ENCODE measurements around the gene CD79B. TPM values are rescaled to one million over a fixed set of nuclear protein-coding genes. Genes with fewer than 3 reads are reported as not detected.
A peak's percentile ranks its signal among the peaks of the same experiment; 100 is the strongest.
"Not testable (repeated sequence)": the region's sequence is repeated elsewhere in the genome, so short reads cannot be mapped to it uniquely, and the experiment has no call there.

CD79B gene
- total RNA-seq, 1 donor from 2014 or later, result 5.3 TPM

DNA sequence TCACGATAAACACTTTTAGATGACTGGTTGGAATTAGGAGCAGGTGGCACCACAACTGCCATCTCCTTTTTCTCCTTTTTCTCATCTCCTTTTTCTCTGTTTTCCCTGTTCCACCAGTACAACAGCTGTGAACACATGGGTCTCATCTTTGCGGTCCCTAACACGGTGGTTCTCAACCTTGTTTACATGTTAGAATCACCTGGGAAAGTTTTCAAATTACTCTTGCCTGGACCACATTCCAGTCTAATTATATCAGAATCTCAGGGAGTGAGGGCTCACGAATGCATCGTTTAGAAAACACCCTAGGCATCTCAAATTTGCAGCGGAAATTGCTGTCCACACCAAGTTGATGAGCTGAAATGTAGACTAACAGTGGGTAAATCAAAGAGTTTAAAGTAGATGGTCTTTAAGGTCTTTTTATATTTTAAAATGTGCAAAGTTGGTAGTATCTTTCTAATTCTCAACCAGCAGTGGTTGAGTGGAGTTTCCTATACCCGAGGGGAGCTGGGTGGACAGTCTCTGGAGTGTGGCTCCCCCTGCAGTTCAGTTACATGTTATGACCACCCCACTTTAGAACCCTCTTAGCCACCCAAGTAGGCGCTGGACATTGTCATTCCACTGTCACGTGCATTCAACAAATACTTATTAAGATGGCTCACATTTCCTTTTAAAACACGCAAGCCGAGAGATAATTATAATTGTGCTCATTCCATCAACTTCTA is 39.7 kb downstream of the CD79B start:
- intact Hi-C loops (cut with DNase I); DNase-seq (ENCODE audit: low spot score); ATAC-seq: not testable (repeated sequence)

DNA sequence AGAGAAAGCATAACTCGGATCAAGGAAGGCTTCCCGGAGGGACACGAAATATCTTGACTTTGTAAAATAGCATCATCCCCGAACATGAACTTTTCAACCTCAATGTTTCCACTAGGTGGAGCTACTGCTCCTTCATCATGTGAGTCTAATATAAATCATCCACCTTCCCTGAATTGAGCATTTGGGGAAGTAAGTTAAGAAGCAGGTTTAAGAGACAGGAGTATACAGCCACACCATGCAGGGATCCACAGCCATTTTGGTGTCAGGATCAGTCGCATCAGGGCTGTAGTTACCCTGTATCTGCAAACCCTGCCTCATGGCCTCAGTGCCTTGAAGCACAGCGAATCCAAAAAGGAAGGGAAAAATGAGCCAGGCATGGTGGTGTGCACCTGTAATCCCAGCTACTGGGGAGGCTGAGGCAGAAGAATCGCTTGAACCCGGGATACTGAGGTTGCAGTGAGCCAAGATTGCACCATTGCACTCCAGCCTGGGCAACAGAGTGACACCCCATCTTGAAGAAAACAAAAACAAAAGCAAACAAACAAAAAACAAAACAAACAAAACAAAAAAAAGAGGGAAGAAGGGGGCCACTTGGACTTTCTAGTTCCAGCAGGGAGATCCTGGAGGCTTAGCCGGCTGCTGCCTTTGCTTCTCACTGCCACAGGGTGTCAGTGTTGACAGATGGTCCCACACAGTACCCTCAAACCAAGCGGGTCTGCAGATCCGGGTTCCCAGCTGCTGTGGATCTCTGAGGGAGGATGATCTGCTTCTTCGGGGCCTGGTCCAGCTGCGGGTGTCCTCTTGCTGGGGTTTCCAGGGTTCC is 42.9 kb downstream of the CD79B start:
- peak; percentile 85 for ATAC-seq
- intact Hi-C loops (cut with DNase I), result not testable (repeated sequence)

DNA sequence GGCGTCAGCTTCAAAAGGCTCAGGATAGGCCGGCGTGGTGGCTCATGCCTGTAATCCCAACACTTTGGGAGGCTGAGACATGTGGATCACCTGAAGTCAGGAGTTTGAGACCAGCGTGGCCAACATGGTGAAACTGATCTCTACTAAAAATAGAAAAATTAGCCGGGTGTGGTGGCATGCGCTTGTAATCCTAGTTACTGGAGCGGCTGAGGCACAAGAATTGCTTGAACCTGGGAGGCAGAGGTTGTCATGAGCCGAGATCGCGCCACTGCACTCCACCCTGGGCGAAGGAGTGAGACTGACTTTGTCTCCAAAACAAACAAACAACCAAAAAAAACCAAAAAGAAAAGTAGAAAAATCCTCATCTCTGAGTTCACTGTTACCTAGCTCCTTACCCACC is 47.0 kb downstream of the CD79B start:
- ATAC-seq; intact Hi-C loops (cut with DNase I); DNase-seq (ENCODE audit: low spot score): not testable (repeated sequence)

More for the DNA sequence above, 42.9 kb downstream of the CD79B start:
- DNase-seq (ENCODE audit: low spot score), result not testable (repeated sequence)

DNA sequence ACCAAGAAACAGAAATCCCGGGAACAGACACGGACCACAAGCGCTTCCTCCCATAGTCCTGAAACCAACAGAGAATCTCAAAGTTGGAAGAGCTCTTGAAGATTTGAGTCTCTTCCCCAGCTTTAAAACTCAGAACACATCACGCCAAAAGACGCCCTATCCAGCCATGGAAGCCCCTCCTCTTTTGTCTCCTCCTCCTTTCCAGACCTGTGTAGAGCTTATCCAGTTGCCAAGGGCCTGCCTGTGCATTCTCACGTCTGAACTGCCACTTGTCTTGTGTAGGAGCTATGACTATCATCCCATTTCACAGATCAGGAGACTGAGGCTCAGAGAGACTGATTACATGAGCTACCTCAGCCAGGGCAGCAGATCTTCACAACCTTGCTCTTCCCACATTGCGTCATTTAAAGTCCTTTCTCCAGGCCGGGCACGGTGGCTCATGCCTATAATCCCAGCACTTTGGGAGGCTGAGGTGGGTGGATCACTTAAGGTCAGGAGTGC is 49.5 kb downstream of the CD79B start:
- intact Hi-C loops (cut with DNase I); ATAC-seq; DNase-seq (ENCODE audit: low spot score): not testable (repeated sequence)

DNA sequence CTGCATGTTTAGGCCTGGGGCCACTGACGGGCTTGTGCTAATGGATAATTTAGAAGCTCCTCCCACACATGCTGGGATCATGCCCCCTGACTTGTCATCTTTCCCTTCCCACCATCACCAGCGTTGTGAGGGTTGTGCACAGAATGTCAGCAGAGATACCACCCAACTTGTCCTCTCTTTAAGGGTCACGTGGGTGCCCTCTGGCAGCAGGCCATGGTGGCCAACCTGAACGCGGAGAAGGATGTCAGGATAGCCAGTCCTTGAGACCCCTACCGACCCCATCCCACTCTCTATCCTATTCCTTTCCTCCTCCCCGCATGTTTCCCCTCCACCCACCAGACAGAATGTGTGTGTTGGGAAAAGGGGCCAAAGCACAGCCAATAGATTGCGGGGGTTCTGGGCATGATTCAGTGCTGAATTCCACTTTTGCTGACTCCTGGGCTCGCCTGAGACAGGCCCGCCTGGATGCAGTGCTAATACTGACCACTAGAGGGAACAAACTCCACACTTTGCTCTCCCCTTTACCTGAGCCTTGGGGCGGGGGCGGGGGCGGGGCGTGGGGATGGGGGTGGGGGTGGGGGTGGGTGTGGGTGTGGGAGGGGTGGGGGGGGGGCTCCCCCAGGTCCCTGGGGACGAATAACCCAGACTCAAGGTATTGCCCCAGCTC is 50.1 kb downstream of the CD79B start, which contains the start of gene GH2:
Gene GH2, minus strand, starts transcription at position 10 of the 667 bp plus-strand sequence. CDS start 143 bp downstream, outside the sequence.
- peak; percentile 60 for ATAC-seq
- intact Hi-C loops (cut with DNase I), result no loop called here
- no peak for DNase-seq (ENCODE audit: low spot score)

DNA sequence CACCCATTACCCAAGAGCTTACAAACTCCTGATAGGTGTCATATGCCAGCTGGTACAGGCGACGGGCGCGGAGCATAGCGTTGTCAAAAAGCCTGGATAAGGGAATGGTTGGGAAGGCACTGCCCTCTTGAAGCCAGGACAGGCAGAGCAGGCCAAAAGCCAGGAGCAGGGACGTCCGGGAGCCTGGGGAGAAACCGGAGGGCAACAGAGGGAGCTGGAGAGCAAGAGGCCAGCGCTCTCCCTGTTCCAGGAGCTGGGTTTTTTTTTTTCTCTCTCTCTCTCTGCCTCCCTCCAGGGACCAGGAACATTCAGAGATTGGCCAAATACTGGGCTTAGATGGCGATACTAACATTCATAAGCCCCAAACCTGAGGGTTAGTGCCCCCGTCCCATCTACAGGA is 50.8 kb downstream of the CD79B start:
- ATAC-seq; DNase-seq (ENCODE audit: low spot score); intact Hi-C loops (cut with DNase I): not testable (repeated sequence)

DNA sequence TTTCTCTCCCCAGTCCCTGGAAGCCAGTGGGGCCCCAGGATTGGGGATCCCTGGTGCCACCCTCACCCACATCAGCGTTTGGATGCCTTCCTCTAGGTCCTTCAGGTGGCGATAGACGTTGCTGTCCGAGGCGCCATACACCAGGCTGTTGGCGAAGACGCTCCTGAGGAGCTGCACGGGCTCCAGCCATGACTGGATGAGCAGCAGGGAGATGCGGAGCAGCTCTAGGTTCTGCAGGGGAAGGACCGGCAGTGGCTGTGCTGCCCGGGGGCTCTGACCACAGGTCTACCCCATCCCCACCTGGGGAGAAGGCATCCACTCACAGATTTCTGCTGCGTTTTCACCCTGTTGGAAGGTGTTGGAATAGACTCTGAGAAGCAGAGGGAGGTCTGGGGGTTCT is 51.4 kb downstream of the CD79B start:
- intact Hi-C loops (cut with DNase I), result no loop called here

More for the DNA sequence above, 51.4 kb downstream of the CD79B start:
- no peak for DNase-seq (ENCODE audit: low spot score)
- no peak for ATAC-seq

Other genes starting within 250 kb of the CD79B start
- 20.7 TPM for gene LIMD2, start 232.2 kb downstream of the CD79B start, total RNA-seq
- gene STRADA, start 190.5 kb downstream of the CD79B start, total RNA-seq, result 54.3 TPM
- 74.0 TPM for gene CCDC47, start 158.7 kb downstream of the CD79B start, total RNA-seq
- gene DDX42, start 158.2 kb downstream of the CD79B start, total RNA-seq, result 139 TPM
- 77.1 TPM for gene PSMC5, start 104.9 kb downstream of the CD79B start, total RNA-seq
- 41.9 TPM for gene FTSJ3, start 104.7 kb downstream of the CD79B start, total RNA-seq
- gene SMARCD2, start 89.6 kb downstream of the CD79B start, total RNA-seq, result 50.4 TPM
- not detected for gene CSH2, start 58.7 kb downstream of the CD79B start, total RNA-seq
- gene GH2, start 50.4 kb downstream of the CD79B start, total RNA-seq, result not detected
- not detected for gene CSH1, start 35.8 kb downstream of the CD79B start, total RNA-seq
- gene CSHL1, start 21.1 kb downstream of the CD79B start, total RNA-seq, result not detected
- gene GH1, start 13.5 kb downstream of the CD79B start, total RNA-seq, result not detected
- gene SCN4A, start 40.6 kb upstream of the CD79B start, total RNA-seq, result 3.5 TPM
- gene PRR29, start 66.0 kb upstream of the CD79B start, total RNA-seq, result 1.0 TPM
- gene ICAM2, start 88.3 kb upstream of the CD79B start, total RNA-seq, result 38.2 TPM
- gene ERN1, start 197.8 kb upstream of the CD79B start, total RNA-seq, result 22.2 TPM

All from sciatic nerve (tissue), 2 donors.